Occipital lobe (tissue), 2 donors: ENCODE data around the gene FSCN2. TPM values are rescaled to one million over a fixed set of nuclear protein-coding genes. Genes with fewer than 3 reads are reported as not detected.
"Not testable (repeated sequence)": the region's sequence is repeated elsewhere in the genome, so short reads cannot be mapped to it uniquely, and the experiment has no call there.

Experiments used
- DNase-seq: peaks from one replicate; lab custom pipeline; 2025; lab: John Stamatoyannopoulos, UW
- total RNA-seq: library from RNA; depleted of rRNA; stranded (reverse); fragments of >200 nt; gene quantifications from one replicate; pipeline ENCODE4 v1.2.3, GENCODE V29; 2014

FSCN2 gene
- total RNA-seq, 1 donor from 2014 or later: 5.6 TPM

- no peak for DNase-seq
Observed at GRCh38 chr17:81526662-81527571, 1.3 kb upstream of the FSCN2 start.

GRCh38 chr17:81528384-81528650 is 140 bp downstream of the FSCN2 start:
- no peak for DNase-seq

- no peak for DNase-seq
Observed at GRCh38 chr17:81528651-81529436, 667 bp downstream of the FSCN2 start.

GRCh38 chr17:81529437-81529803 is 1.2 kb downstream of the FSCN2 start:
- no peak for DNase-seq

- DNase-seq: not testable (repeated sequence)
Observed at GRCh38 chr17:81531013-81531412, 2.8 kb downstream of the FSCN2 start.

- not testable (repeated sequence) for DNase-seq
Observed at GRCh38 chr17:81531998-81532404, 3.8 kb downstream of the FSCN2 start.

GRCh38 chr17:81532490-81533287 is 4.5 kb downstream of the FSCN2 start:
- DNase-seq: no peak

GRCh38 chr17:81533339-81534141 is 5.4 kb downstream of the FSCN2 start:
- DNase-seq: no peak

GRCh38 chr17:81534157-81535006 is 6.2 kb downstream of the FSCN2 start:
- DNase-seq: no peak

GRCh38 chr17:81535007-81535328 is 6.8 kb downstream of the FSCN2 start:
- no peak for DNase-seq

GRCh38 chr17:81535480-81536298 is 7.5 kb downstream of the FSCN2 start:
- DNase-seq: no peak

GRCh38 chr17:81536299-81537290 is 8.4 kb downstream of the FSCN2 start:
- DNase-seq: no peak

- no peak for DNase-seq
Observed at GRCh38 chr17:81537343-81537855, 9.2 kb downstream of the FSCN2 start.

GRCh38 chr17:81537856-81538555 is 9.8 kb downstream of the FSCN2 start:
- no peak for DNase-seq

GRCh38 chr17:81538651-81539570 is 10.7 kb downstream of the FSCN2 start:
- DNase-seq: no peak

GRCh38 chr17:81539571-81539900 is 11.4 kb downstream of the FSCN2 start:
- no peak for DNase-seq
